B cell (primary cell): ENCODE data around the gene KATNB1. TPM values are rescaled to one million over a fixed set of nuclear protein-coding genes. Genes with fewer than 3 reads are reported as not detected.

ENCODE experiments used
- ATAC-seq: fragments of 200-7000 bp; cut with Tn5 transposase; one replicate; pipeline ENCODE4 v1.10.0; 2021; ENCODE audit warnings: low read depth, mild to moderate bottlenecking, moderate number of reproducible peaks, moderate library complexity
- CTCF ChIA-PET: fragments of 350-600 bp; sonication (Branson Sonifier 250); formaldehyde crosslinking; loops from one replicate; lab custom pipeline; 2021; ENCODE audit warnings: antibody characterized with exemption, inconsistent platforms; lab: Charles Lee
- POLR2A ChIA-PET: fragments of 350-600 bp; sonication (Branson Sonifier 250); formaldehyde crosslinking; loops from one replicate; lab custom pipeline; 2021; ENCODE audit warnings: antibody characterized with exemption; lab: Charles Lee
- DNase-seq: peaks from one replicate; pipeline ENCODE4 v3.0.0; 2013
- H2AFZ ChIP-seq: 2 replicates; pipeline ENCODE4 v1.6.1; 2012; ENCODE audit warnings: mild to moderate bottlenecking, low read depth, low read length; ENCODE audit not compliant: insufficient read depth, poor library complexity, severe bottlenecking
- H3K27ac ChIP-seq, 2 donors: 1 replicate in 1 of 2; 2 replicates in 1 of 2; pipeline ENCODE4 v1.5.1; 2012 to 2013; ENCODE audit warnings: low read length in 2 of 2, mild to moderate bottlenecking in 2 of 2, moderate library complexity in 1 of 2
- H3K27me3 ChIP-seq, 4 experiments: fragments of 200-600 bp in 1 of 4; sonication (generic) in 1 of 4; replicated peaks in 1 of 4; 1 replicate in 2 of 4; 2 replicates in 2 of 4; pipeline versions ENCODE4 v1.6.1 to v1.7.0; 2013 to 2016; ENCODE audit warnings: low read length in 3 of 4, mild to moderate bottlenecking in 2 of 4, mixed read lengths in 1 of 4, moderate library complexity in 1 of 4; ENCODE audit not compliant: insufficient read depth in 4 of 4, control insufficient read depth in 3 of 4; ENCODE audit errors: control extremely low read depth in 1 of 4
- H3K36me3 ChIP-seq, 2 experiments: replicated peaks in 1 of 2; 1 replicate in 1 of 2; 2 replicates in 1 of 2; pipeline versions ENCODE4 v1.6.1 to v1.7.1; 2013; ENCODE audit warnings: low read length in 1 of 2; ENCODE audit not compliant: insufficient read depth in 2 of 2, control insufficient read depth in 1 of 2; ENCODE audit errors: control extremely low read depth in 1 of 2, extremely low read depth in 1 of 2
- H3K4me1 ChIP-seq, 2 donors: fragments of 200-600 bp in 1 of 2; sonication (generic) in 1 of 2; 1 replicate in 1 of 2; 2 replicates in 1 of 2; pipeline versions ENCODE4 v1.5.1 to v1.6.1; 2013 to 2017; ENCODE audit warnings: low read length in 2 of 2; ENCODE audit not compliant: control insufficient read depth in 2 of 2, insufficient read depth in 2 of 2
- H3K4me2 ChIP-seq: replicated peaks from 2 replicates; pipeline ENCODE3; 2012; ENCODE audit warnings: mild to moderate bottlenecking, low read depth, low read length; ENCODE audit not compliant: poor library complexity, severe bottlenecking
- H3K4me3 ChIP-seq, 5 experiments: fragments of 200-600 bp in 1 of 5; sonication (generic) in 1 of 5; 1 replicate in 3 of 5; 2 replicates in 2 of 5; pipeline versions ENCODE4 v1.5.1 to v1.7.0; 2011 to 2016; ENCODE audit warnings: low read length in 4 of 5, mild to moderate bottlenecking in 4 of 5, low read depth in 2 of 5, control low read depth in 1 of 5, moderate library complexity in 1 of 5; ENCODE audit not compliant: insufficient read depth in 1 of 5; ENCODE audit errors: control extremely low read depth in 1 of 5, extremely low read depth in 1 of 5
- H3K79me2 ChIP-seq: fragments of 200-600 bp; sonication (generic); one replicate; pipeline ENCODE4 v1.6.0; 2016; ENCODE audit warnings: low read length; ENCODE audit not compliant: control insufficient read depth, insufficient read depth
- H3K9ac ChIP-seq: fragments of 200-600 bp; sonication (generic); 2 replicates; pipeline ENCODE4 v1.6.1; 2017; ENCODE audit warnings: mild to moderate bottlenecking, low read length, moderate library complexity
- H3K9me3 ChIP-seq, 3 donors: one replicate each; pipeline versions ENCODE4 v1.6.1 to v1.7.1; 2013; ENCODE audit warnings: low read length in 2 of 3; ENCODE audit not compliant: control insufficient read depth in 2 of 3, insufficient read depth in 1 of 3; ENCODE audit errors: control extremely low read depth in 1 of 3
- H4K20me1 ChIP-seq: 2 replicates; pipeline ENCODE4 v1.6.0; 2012; ENCODE audit warnings: mild to moderate bottlenecking, low read length; ENCODE audit not compliant: insufficient read depth, control insufficient read depth, poor library complexity, severe bottlenecking
- H3K27ac Mint-ChIP-seq: one replicate; pipeline ENCODE4 v1.8.0; 2021; ENCODE audit warnings: mixed read lengths
- H3K27me3 Mint-ChIP-seq: one replicate; pipeline ENCODE4 v1.8.0; 2021; ENCODE audit warnings: mixed read lengths
- H3K4me1 Mint-ChIP-seq: one replicate; pipeline ENCODE4 v1.8.0; 2021; ENCODE audit warnings: mixed read lengths
- H3K4me3 Mint-ChIP-seq: one replicate; pipeline ENCODE4 v1.8.0; 2021; ENCODE audit warnings: mixed read lengths
- H3K9me3 Mint-ChIP-seq: one replicate; pipeline ENCODE4 v1.8.0; 2022; ENCODE audit warnings: mixed read lengths; ENCODE audit not compliant: insufficient read depth
- EZH2 ChIP-seq: IDR thresholded peaks from 2 replicates; pipeline ENCODE4 v1.6.1; 2012; ENCODE audit warnings: borderline replicate concordance, low read depth, mild to moderate bottlenecking, moderate library complexity, low read length; ENCODE audit not compliant: insufficient read depth, poor library complexity, severe bottlenecking
- WGBS: methylation state at CpG from one replicate; pipeline ENCODE4 v1.1.5; 2013; ENCODE audit warnings: missing lambda C conversion rate; ENCODE audit not compliant: insufficient coverage; 5-methylcytosine and 5-hydroxymethylcytosine counted together
- intact Hi-C: fragments of 100-400 bp; cut with micrococcal nuclease; formaldehyde crosslinking; loops from one replicate; pipeline ENCODE4 v1.10.0; 2022
- polyA plus RNA-seq: library from polyadenylated mRNA; depleted of rRNA; stranded (reverse); fragments of >200 nt; gene quantifications from 2 replicates; pipeline ENCODE4 v1.2.3, GENCODE V29; 2012
- total RNA-seq, 2 donors: library from RNA; stranded (reverse); fragments of 120-200 nt in 1 of 2; gene quantifications; 1 replicate in 1 of 2; 2 replicates in 1 of 2; pipeline versions ENCODE4 v1.2.3 to v1.2.4, GENCODE V29; 2013 to 2022
- TF ChIP-seq, protein P1 (sequence below): fragments of 200-600 bp; IDR thresholded peaks from one replicate; pipeline ENCODE4 v1.8.0; 2022; ENCODE audit warnings: antibody characterized with exemption, mild to moderate bottlenecking

KATNB1 gene
- total and polyA plus RNA-seq, 2 donors (not counting 1 experiment from before 2014, with no cell fraction given): 20.3 to 29.0 TPM

GRCh38 chr16:57703416-57704010, 32.1 kb upstream of the KATNB1 start:
- no peaks in the 10 kb centered on the region for H3K4me1 ChIP-seq
- H3K27ac ChIP-seq: no peak overlapping the region
- TF ChIP-seq, protein P1, sequence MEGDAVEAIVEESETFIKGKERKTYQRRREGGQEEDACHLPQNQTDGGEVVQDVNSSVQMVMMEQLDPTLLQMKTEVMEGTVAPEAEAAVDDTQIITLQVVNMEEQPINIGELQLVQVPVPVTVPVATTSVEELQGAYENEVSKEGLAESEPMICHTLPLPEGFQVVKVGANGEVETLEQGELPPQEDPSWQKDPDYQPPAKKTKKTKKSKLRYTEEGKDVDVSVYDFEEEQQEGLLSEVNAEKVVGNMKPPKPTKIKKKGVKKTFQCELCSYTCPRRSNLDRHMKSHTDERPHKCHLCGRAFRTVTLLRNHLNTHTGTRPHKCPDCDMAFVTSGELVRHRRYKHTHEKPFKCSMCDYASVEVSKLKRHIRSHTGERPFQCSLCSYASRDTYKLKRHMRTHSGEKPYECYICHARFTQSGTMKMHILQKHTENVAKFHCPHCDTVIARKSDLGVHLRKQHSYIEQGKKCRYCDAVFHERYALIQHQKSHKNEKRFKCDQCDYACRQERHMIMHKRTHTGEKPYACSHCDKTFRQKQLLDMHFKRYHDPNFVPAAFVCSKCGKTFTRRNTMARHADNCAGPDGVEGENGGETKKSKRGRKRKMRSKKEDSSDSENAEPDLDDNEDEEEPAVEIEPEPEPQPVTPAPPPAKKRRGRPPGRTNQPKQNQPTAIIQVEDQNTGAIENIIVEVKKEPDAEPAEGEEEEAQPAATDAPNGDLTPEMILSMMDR: no peak
- no peak overlapping the region for H2AFZ ChIP-seq
- no peaks in the 10 kb centered on the region for H4K20me1 ChIP-seq
- no peak overlapping the region for H3K4me3 ChIP-seq
- H3K9ac ChIP-seq: no peak overlapping the region
- H3K36me3 ChIP-seq: no peaks in the 10 kb centered on the region
- no peaks in the 10 kb centered on the region for H3K9me3 Mint-ChIP-seq
- ChIA-PET POLR2A (no interaction called here), CTCF (interaction anchor here (0.9 kb wide), 1 partner anchor 9 kb away, joined by 3 read pairs; the partner anchor contains the start of gene DRC7)
- intact Hi-C loops: no loop called here
- ATAC-seq: no peak
- peaks cover 0 to 3% (median 0%) of the 10 kb centered on the region in 3 donors for H3K9me3 ChIP-seq
- no peaks in the 10 kb centered on the region for H3K4me1 Mint-ChIP-seq
- no peak overlapping the region for H3K4me2 ChIP-seq
- no peak for DNase-seq
- H3K79me2 ChIP-seq: no peaks in the 10 kb centered on the region
- H3K27me3 Mint-ChIP-seq: peaks cover 15% of the 10 kb centered on the region
- over 99% methylated on average over 6 of the region's 11 CpGs for WGBS
- no peaks in the 10 kb centered on the region for H3K27me3 ChIP-seq
- no peak overlapping the region for H3K27ac Mint-ChIP-seq
- no peak overlapping the region for H3K4me3 Mint-ChIP-seq

DNA sequence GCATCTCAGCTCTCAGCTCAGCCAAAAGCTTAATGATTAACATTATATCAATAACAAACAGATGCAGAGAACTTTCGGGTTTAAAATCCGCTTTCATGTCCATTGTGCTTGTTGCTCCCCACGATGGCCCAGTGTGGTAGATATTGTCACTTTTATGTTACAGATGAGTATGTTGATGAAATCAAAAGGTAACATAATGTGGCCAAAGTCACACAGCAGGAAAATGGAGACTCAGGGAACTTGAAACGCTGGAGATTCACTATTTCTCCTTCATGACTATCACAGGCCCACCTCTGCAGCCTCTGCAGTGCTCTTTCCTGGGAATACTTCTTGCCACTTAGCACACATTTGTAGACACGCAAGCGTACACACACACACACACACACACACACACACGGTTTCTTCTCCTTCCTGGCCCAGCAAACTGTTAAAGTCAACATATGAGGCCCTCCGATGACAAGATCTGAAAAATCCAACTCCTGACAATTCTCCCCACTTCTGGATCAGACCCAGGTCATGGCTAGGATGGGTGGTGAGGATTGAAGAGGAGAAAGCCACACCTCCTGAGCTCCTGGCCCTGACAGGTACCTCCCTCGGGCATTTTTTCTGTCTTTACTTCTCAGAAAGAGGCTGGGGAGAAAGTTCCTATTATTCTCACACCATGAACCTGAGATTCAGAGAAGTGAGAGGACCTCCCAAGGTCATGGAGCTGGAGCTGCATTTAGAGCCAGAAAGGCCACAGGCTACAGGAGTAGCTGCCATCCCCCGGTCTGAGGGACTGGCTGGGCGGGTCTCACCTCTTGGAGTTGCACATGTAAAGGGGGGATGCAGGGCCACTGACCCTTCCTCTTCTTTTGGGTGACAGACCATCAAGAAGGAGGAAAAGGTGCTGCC, 31.3 kb upstream of the KATNB1 start:
- Histone ChIP-seq H4K20me1 (no peaks in the 10 kb centered on the region), H3K27ac (no peak overlapping the region), H2AFZ (no peak overlapping the region), H3K4me1 (no peaks in the 10 kb centered on the region), H3K4me3 (no peak overlapping the region), H3K27me3 (no peaks in the 10 kb centered on the region), H3K9ac (no peak overlapping the region), H3K4me2 (no peak overlapping the region), H3K79me2 (no peaks in the 10 kb centered on the region), H3K36me3 (no peaks in the 10 kb centered on the region), H3K9me3 (peaks cover 0 to 3% (median 0%) of the 10 kb centered on the region in 3 donors)
- CTCF ChIA-PET: interaction anchor here (0.9 kb wide), 1 partner anchor 10 kb away, joined by 3 read pairs; the partner anchor contains the start of gene DRC7
- WGBS: 88% methylated on average over 4 of the region's 11 CpGs
- no peaks in the 10 kb centered on the region for H3K4me1 Mint-ChIP-seq
- no peak overlapping the region for H3K27ac Mint-ChIP-seq
- TF ChIP-seq EZH2: no peak
- TF ChIP-seq, protein P1: no peak
- peaks cover 15% of the 10 kb centered on the region for H3K27me3 Mint-ChIP-seq
- no peaks in the 10 kb centered on the region for H3K9me3 Mint-ChIP-seq
- H3K4me3 Mint-ChIP-seq: no peak overlapping the region
- intact Hi-C loops: no loop called here
- DNase-seq (no peak), ATAC-seq (no peak)
- POLR2A ChIA-PET: no interaction called here
